NCI-H2227 (cell line): ENCODE measurements around the gene RBMS1.
"Not testable (repeated sequence)": the region's sequence is repeated elsewhere in the genome, so short reads cannot be mapped to it uniquely, and the experiment has no call there.

ENCODE experiments used
- DNase-seq: peaks from one replicate; lab custom pipeline; 2025; ENCODE audit not compliant: unreplicated experiment; lab: John Stamatoyannopoulos, UW

RBMS1 gene

DNA sequence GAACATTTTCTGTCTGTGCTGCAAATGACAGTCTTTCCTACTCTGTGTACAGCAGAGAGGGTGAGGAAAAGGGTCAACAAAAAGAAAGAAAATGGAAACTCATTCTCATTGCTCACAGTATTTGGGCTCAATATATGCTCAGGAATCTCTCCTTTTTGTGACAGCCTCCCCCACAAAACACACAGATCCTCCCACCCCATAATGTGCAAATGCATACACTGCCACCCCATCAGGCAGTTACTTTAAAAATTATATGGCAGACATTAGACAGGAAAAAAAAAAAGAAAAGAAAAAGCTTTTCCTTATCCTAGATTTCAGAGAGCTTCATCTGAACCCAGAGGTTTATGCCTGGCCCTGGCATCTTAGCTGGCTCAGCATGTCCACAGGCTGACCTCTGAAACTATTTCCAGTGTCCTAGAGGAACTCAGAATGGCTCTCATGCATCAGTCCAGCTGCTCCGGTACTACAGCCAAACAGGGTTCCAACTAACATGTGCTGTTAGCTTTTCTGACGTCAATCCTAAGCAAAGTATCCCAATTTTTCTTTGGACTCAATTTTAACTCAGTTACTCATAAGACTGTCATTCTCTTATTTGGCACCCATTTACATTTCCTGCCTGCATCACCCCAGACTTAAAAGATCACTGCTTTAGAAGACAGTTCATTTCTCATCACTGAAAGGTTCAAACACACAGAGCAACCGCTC lies 105.9 kb downstream of the RBMS1 start:
- no peak for DNase-seq

GRCh38 chr2:160384791-160385190 lies 108.8 kb downstream of the RBMS1 start:
- DNase-seq = no peak

DNA sequence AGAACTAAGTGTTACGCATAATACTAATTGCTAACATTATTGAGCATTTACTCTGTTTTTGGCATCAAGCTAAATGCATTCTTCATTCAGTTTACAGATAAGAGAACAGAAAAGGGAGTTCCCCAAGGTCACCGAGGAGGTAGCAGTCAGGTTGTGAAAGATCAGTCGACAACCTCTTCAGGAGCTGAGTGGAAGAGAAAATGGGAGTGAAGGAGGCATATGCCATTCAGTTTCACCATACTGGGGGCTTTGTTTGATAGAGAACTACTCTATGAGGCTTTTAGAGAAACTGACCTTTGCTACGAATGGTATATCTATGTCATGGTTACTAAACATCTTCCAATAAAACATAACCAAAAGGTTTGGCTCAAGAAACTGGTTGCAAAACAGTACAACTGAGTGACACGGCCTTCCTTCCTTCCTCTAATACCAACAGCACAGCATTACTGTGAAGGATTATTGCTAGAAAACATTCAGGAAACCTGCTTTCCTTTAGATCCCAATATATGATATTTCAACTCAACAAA lies 112.1 kb downstream of the RBMS1 start:
- no peak for DNase-seq

GRCh38 chr2:160380611-160381010 lies 113.0 kb downstream of the RBMS1 start:
- no peak for DNase-seq

GRCh38 chr2:160380000-160380570 lies 113.5 kb downstream of the RBMS1 start:
- no peak for DNase-seq

DNA sequence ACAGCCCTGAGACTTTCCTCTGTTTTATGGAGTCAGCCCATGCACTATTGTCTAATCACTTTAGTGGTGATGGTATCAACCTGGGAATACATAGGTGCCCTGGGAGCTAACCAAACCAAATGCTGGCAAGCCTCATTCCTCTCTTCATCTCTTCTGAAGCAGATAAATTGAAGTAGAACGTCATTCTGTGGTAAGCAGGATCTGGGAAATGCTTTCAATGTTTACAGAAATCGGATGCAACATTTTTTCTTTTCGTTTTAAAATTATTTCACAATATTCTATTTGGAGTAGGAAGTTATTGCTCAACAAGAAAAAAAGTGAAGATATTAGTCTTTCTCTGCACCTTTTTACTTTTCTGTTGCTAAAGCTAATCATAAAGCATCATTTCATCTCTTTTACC lies 114.2 kb downstream of the RBMS1 start:
- DNase-seq = no peak

DNA sequence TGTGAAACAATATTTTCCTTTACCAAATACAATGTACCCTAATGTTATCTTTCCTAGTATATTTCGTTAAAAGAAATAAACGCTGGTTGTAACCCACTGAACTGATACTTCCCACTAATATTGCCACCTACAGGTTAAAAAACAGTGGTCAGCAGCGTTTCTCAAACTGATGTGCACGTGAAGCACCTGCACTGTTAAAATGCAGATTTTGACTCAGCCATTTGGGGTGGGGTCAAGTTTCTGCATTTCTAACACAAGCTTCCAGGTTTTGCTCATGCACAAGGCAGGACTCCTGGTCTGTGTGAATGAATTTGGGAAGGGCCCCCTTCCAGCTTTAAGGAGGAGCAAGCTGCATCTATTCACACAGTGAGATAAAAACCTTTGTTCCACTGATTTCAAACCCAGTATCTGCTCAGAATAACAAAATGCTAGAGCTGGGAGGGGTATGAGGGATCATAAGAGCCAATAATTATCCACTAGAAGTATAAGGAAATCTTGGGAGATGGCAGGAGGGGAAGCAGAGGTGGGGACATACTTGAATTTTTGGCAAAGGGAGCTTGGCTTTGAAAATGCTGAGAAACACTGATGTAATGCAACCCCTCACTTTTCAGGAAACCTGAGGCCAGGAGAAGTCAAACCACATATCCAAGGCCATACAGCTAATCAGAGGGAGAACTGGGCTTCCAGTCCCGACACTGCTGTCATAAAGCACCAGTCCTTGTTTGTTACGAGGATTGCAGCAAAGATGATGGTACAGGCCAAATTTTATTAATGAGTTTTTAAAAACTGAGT lies 116.2 kb downstream of the RBMS1 start:
- no peak for DNase-seq

DNA sequence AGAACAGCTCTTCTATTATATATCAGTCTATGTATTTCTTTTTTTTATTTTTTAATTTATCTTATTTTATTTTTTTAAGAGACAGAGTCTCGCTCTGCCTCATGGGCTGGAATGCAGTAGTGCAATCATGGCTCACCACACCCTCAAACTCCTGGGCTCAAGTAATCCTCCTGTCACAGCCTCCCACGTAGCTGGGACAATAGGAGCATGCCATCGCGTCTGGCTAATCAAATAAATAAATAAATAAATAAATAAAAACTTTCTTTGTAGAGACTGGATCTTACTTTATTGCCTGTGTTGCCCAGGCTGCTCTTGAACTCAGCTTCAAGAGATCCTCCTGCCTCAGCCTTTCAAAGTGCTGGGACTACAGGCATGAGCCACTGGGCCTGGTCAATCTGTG lies 117.0 kb downstream of the RBMS1 start:
- DNase-seq = no peak

DNA sequence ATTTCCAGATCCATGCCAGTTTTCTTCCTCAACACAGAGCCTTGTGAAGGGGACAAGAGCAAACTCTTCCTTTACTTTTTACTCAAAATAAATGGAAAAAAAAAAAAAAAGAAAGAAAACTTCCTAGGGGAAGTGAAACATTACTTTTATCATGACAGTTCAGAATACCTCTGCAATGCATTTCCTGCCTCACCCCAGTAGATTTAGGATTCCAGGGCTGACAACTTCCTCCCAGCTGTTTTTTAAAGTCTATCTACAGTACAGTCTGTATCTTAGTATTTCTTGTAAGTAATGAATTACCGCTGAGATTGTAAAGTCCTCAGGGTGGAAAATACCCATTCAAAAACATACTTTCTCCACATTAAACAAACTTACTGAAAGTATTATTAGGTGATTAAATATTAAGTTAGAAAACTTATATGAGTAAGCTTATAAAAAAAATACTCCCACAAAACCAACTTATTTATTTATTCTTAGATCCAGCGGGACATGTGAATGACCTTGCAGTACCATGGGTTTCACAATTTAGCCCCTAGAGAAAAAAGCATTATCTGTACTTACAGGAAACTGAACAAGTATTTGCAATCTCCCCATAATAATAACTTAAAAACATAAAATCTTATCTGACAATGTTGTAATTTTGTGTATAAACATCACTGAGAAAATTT lies 117.7 kb downstream of the RBMS1 start:
- DNase-seq = no peak

DNA sequence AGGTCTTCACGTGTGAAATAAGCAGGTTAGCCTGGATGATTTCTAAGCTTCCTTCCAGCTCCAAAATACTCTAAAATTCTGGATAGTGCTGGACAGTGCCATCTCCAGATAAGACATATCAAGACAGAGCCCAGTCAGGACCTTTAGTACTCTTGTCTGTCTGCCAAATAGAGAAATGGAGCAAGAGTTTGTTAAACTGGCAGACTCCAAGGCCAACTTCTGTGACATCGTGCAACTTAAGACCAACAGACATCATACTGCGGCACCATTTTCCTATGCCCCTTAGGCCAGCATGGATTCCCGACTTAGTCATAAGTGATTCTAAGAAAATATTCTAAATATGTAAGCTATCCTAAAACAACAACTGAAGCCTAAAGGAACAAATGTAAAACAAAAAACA lies 118.6 kb downstream of the RBMS1 start:
- no peak for DNase-seq

DNA sequence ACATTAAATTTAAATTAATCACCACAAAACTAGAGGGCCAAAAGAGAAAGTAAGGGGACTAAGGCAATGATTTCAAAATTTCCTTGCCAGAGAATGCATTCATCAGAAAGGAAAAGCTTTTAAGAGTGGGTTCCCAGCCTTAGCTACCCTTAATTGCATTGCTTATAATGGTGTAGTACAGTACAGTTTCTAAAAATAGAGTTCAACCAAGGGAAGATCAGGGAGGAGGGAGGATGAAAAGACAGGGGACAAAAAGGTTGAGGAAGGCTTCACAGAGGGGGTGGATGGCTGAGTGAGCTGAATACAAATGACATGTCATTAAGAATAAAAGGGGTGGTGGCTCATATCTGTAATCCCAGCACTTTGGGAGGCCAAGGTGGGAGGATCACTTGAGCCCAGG lies 119.9 kb downstream of the RBMS1 start:
- DNase-seq = peak; percentile 68

GRCh38 chr2:160373263-160373662 lies 120.3 kb downstream of the RBMS1 start:
- DNase-seq = no peak

- no peak for DNase-seq
Observed at GRCh38 chr2:160372585-160372984, 121.0 kb downstream of the RBMS1 start.

DNA sequence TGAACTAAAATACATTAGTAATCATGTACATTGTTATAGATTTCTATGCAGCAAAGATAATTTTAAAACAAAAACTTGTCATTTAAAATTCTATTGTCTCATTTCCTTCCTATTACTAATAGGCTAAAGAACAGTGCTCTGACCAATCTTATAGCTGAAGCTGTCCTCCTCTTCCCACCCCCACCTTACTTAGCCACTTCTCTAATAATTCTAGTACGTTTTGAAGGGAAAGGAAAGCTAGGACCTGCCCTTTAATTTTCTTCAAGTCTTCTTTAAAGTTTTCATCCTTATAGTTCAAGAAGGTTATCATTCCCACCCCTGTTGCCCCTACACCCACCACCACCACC lies 121.6 kb downstream of the RBMS1 start:
- no peak for DNase-seq

DNA sequence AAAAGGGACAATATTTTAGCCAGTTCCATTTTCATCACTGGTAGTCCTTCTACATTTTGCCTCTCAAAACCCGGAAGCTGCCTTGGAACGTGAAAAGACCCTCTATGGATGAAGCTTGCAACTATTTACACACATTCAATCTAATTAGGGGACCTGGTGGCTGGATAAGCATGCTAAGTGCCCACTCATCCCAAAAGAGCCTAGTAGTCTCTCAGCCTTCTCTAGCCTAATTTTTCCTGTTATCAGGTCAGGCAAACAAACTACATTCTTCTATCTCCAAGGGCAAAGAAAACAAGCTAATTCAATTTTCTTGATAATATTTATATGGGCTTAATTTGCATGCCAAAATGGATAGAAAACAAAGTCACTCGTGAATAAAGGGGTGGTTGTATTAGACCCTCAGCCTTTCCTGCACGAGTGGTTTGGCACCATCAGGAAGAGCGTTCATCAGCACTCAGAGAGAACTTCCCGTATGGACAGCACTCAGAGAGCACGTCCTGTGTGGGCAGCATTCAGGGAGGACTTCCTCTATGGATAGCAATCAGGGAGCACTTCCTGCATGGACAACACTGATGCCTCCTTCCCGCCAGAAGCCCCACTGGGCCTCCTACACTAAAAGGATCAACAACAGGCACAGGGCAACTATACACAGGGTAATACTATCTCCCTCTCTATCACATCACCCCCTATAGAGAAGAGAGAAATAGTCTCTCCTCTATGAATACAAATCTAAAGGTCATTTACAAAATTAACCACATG lies 122.2 kb downstream of the RBMS1 start:
- DNase-seq = peak; percentile 15

DNA sequence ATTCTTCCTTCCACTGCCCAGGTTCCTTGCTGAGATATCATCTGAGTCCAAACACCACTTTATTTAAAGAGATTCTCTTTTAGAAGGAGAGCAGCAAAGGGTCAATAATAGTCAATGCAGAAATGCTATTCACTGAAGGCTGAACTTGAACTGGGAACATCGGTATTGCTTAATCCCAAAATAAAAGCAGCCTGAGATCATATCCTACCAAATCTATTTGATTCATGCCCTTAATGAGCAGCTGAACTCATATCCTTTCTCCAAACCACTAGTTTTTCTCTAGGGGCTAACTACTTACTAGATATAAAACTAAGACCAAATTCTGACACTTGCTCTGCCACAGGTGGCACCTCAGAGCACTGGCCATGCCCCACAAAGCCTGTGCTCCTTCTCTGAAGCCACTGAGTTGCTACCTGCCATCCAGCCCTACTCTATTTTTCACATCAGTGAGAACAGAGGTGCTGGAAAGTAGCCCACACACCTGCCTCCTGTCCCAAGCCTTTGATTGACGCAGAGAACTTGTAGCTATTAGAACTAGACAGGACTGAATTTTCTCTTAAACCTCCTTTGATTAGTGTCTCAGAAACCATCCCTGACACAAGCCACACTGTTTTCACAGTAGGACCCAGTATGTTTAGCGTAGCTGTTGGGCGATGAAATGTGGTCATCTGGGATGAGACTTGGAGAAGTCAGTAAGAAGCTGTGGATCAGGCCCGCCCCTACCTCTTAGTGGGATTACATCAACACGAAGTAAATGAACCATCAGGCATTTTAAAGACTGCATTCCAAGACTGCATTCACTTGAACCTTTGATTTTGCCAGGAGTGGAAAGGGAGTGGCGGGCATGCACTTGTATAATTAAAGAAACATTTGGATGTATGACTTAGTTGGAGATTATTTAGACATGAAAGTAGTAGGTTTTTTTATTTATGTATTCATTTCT lies 124.3 kb downstream of the RBMS1 start:
- no peak for DNase-seq

GRCh38 chr2:160367887-160368286 lies 125.7 kb downstream of the RBMS1 start:
- DNase-seq = no peak

GRCh38 chr2:160367139-160367538 lies 126.5 kb downstream of the RBMS1 start:
- DNase-seq = not testable (repeated sequence)

- DNase-seq = no peak
Observed at GRCh38 chr2:160366474-160366873, 127.1 kb downstream of the RBMS1 start.
